HCT116 (cell line): Measurements from ENCODE around the gene UBE4A. TPM values are rescaled to one million over a fixed set of nuclear protein-coding genes. Genes with fewer than 3 reads are reported as not detected.

Experiments
- ATAC-seq: fragments of 200-7000 bp; cut with Tn5 transposase; 2 replicates; pipeline ENCODE4 v1.9.1; 2020; ENCODE audit warnings: mild to moderate bottlenecking, moderate library complexity
- BruUV-seq: library from RNA; stranded (reverse); fragments of 400-500 nt; replicated peaks from 2 replicates; lab custom pipeline; 2021; lab: Mats Ljungman, UMichigan
- CTCF ChIA-PET: fragments of 300-600 bp; sonication (Branson Sonifier 250); formaldehyde crosslinking; loops from one replicate; lab custom pipeline; 2021; ENCODE audit warnings: antibody characterized with exemption; lab: Charles Lee
- POLR2A ChIA-PET: fragments of 300-600, 350-600 bp; sonication (Branson Sonifier 250); formaldehyde crosslinking; loops from one replicate; lab custom pipeline; 2021; ENCODE audit warnings: antibody characterized with exemption; lab: Charles Lee
- RAD21 ChIA-PET, 2 experiments: fragments of 300-600 bp; sonication (Branson Sonifier 250); formaldehyde crosslinking; loops; one replicate each; lab custom pipeline; 2023; ENCODE audit warnings: low total read pairs in 2 of 2; ENCODE audit not compliant: uncharacterized antibody in 2 of 2, unreplicated experiment in 2 of 2, low non-redundant PET in 1 of 2; lab: Charles Lee
- DNase-seq: peaks from one replicate; pipeline ENCODE4 v3.0.0-alpha.2; 2010; ENCODE audit warnings: low read depth, low spot score
- H2AFZ ChIP-seq: fragments of 200-600 bp; shearing (Covaris generic), sonication (generic); 2 replicates; pipeline ENCODE4 v1.6.1; 2017; ENCODE audit warnings: low read depth, mixed run types, mixed read lengths, antibody characterized with exemption, low read length; ENCODE audit not compliant: poor library complexity, severe bottlenecking
- H3K27ac ChIP-seq: 2 replicates; pipeline ENCODE4 v1.5.1; 2012; ENCODE audit warnings: low read depth, low read length
- H3K27me3 ChIP-seq: fragments of 200-600 bp; sonication (generic); 2 replicates; pipeline ENCODE4 v1.6.1; 2016; ENCODE audit warnings: mixed run types, low read length, mixed read lengths; ENCODE audit not compliant: insufficient read depth
- H3K36me3 ChIP-seq, 2 experiments: fragments of 200-500 bp in 1 of 2; fragments of 200-600 bp in 1 of 2; sonication (Bioruptor generic) in 1 of 2; sonication (generic) in 1 of 2; 2 replicates each; pipeline versions ENCODE4 v1.5.1 to v1.6.1; 2014 to 2016; ENCODE audit warnings: low read length in 2 of 2, inconsistent platforms in 1 of 2, mixed read lengths in 1 of 2, mixed run types in 1 of 2; ENCODE audit not compliant: insufficient read depth in 2 of 2, control insufficient read depth in 1 of 2
- H3K4me1 ChIP-seq, 2 experiments: fragments of 200-600 bp in 1 of 2; sonication (generic) in 1 of 2; 2 replicates each; pipeline versions ENCODE4 v1.5.1 to v1.6.1; 2012 to 2017; ENCODE audit warnings: low read length in 2 of 2, inconsistent platforms in 1 of 2, mild to moderate bottlenecking in 1 of 2, mixed read lengths in 1 of 2, mixed run types in 1 of 2, moderate library complexity in 1 of 2; ENCODE audit not compliant: insufficient read depth in 2 of 2, control insufficient read depth in 1 of 2
- H3K4me2 ChIP-seq: fragments of 200-600 bp; sonication (generic); 2 replicates; pipeline ENCODE4 v1.6.1; 2017; ENCODE audit warnings: mixed run types, low read length, mixed read lengths
- H3K4me3 ChIP-seq, 2 experiments: fragments of 200-600 bp in 1 of 2; sonication (generic) in 1 of 2; replicated peaks in 1 of 2; 2 replicates each; pipeline ENCODE4 v1.5.1; 2011 to 2016; ENCODE audit warnings: low read length in 2 of 2, control low read depth in 1 of 2, low read depth in 1 of 2, mild to moderate bottlenecking in 1 of 2, mixed read lengths in 1 of 2, mixed run types in 1 of 2
- H3K79me2 ChIP-seq: fragments of 200-600 bp; sonication (generic); 2 replicates; pipeline ENCODE4 v1.6.1; 2017; ENCODE audit warnings: mild to moderate bottlenecking, mixed run types, low read length, moderate library complexity, mixed read lengths; ENCODE audit not compliant: insufficient read depth
- H3K9ac ChIP-seq: fragments of 200-600 bp; sonication (generic); 2 replicates; pipeline ENCODE4 v1.6.1; 2016; ENCODE audit warnings: low read length, mixed read lengths
- H3K9me2 ChIP-seq: fragments of 200-600 bp; sonication (generic), shearing (Covaris generic); 2 replicates; pipeline ENCODE4 v1.6.1; 2017; ENCODE audit warnings: mixed run types, mild to moderate bottlenecking, moderate library complexity; ENCODE audit not compliant: insufficient read depth
- H3K9me3 ChIP-seq, 2 experiments: fragments of 200-500 bp in 1 of 2; fragments of 200-600 bp in 1 of 2; sonication (Bioruptor generic) in 1 of 2; sonication (generic) in 1 of 2; 2 replicates each; pipeline ENCODE4 v1.6.1; 2014 to 2017; ENCODE audit warnings: low read length in 2 of 2, mixed read lengths in 2 of 2, inconsistent platforms in 1 of 2, low read depth in 1 of 2, mild to moderate bottlenecking in 1 of 2, mixed run types in 1 of 2, moderate library complexity in 1 of 2; ENCODE audit not compliant: control insufficient read depth in 1 of 2, insufficient read depth in 1 of 2
- H4K20me1 ChIP-seq: fragments of 200-600 bp; sonication (generic), shearing (Covaris generic); 2 replicates; pipeline ENCODE4 v1.6.1; 2017; ENCODE audit warnings: mixed run types, mild to moderate bottlenecking, moderate library complexity; ENCODE audit not compliant: insufficient read depth
- CBX3 ChIP-seq: IDR thresholded peaks from 2 replicates; pipeline ENCODE4 v1.6.1; 2012; ENCODE audit warnings: low read depth
- CEBPB ChIP-seq: IDR thresholded peaks from 2 replicates; pipeline ENCODE4 v1.6.1; 2012; ENCODE audit warnings: low read depth
- EGR1 ChIP-seq: IDR thresholded peaks from 2 replicates; pipeline ENCODE4 v1.6.1; 2012; ENCODE audit warnings: low read depth
- EZH2 ChIP-seq: fragments of 200-600 bp; sonication (generic); IDR thresholded peaks from 2 replicates; pipeline ENCODE4 v1.6.1; 2017; ENCODE audit warnings: antibody characterized with exemption, mixed run types
- EZH2phosphoT487 ChIP-seq: fragments of 200-600 bp; IDR thresholded peaks from 2 replicates; pipeline ENCODE4 v1.6.1; 2018; ENCODE audit warnings: antibody characterized with exemption, borderline replicate concordance
- FOSL1 ChIP-seq: IDR thresholded peaks from 2 replicates; pipeline ENCODE4 v1.6.1; 2012; ENCODE audit warnings: low read depth
- POLR2AphosphoS5 ChIP-seq: IDR thresholded peaks from 2 replicates; pipeline ENCODE4 v1.6.1; 2011; ENCODE audit warnings: mild to moderate bottlenecking, low read depth, low read length, moderate library complexity
- RAD21 ChIP-seq: IDR thresholded peaks from 2 replicates; pipeline ENCODE4 v1.6.1; 2012; ENCODE audit warnings: low read depth, mild to moderate bottlenecking
- SRF ChIP-seq: IDR thresholded peaks from 2 replicates; pipeline ENCODE4 v1.6.1; 2012; ENCODE audit warnings: low read depth
- TCF7L2 ChIP-seq: IDR thresholded peaks from 2 replicates; pipeline ENCODE4 v1.7.0; 2011; ENCODE audit warnings: borderline replicate concordance, inconsistent platforms; ENCODE audit not compliant: insufficient read depth, insufficient read length; ENCODE audit errors: extremely low read depth
- ZFX ChIP-seq: fragments of 450-650 bp; IDR thresholded peaks from 2 replicates; pipeline ENCODE4 v1.6.1; 2017
- ZNF274 ChIP-seq: fragments of 200-500 bp; sonication (Bioruptor generic); IDR thresholded peaks from 2 replicates; pipeline ENCODE4 v1.6.1; 2014; ENCODE audit warnings: mild to moderate bottlenecking, low read depth, low read length, inconsistent platforms
- intact Hi-C: fragments of 100-400 bp; cut with micrococcal nuclease; formaldehyde crosslinking; loops from 2 replicates; pipeline ENCODE4 v1.10.0; 2022
- total RNA-seq: library from RNA; stranded (reverse); gene quantifications from one replicate; pipeline ENCODE4 v1.2.1, GENCODE V29; 2021; ENCODE audit not compliant: unreplicated experiment
- TF ChIP-seq, protein P1 (sequence below), 3 experiments: fragments of 200-600 bp in 1 of 3; sonication (generic) in 1 of 3; IDR thresholded peaks in 2 of 3; conservative IDR thresholded peaks in 1 of 3; 2 replicates each; pipeline ENCODE4 v1.5.1; 2012 to 2017; ENCODE audit warnings: low read depth in 2 of 3, low read length in 2 of 3, antibody characterized with exemption in 1 of 3, borderline replicate concordance in 1 of 3, control low read depth in 1 of 3, mild to moderate bottlenecking in 1 of 3, mixed read lengths in 1 of 3, mixed run types in 1 of 3, moderate library complexity in 1 of 3; ENCODE audit not compliant: insufficient read depth in 1 of 3
- TF ChIP-seq, protein P2 (sequence below): IDR thresholded peaks from 2 replicates; pipeline ENCODE4 v1.6.1; 2012
- TF ChIP-seq, protein P3 (sequence below): IDR thresholded peaks from 2 replicates; pipeline ENCODE4 v1.6.1; 2011; ENCODE audit warnings: mild to moderate bottlenecking, low read length, moderate library complexity; ENCODE audit not compliant: insufficient replicate concordance; ENCODE audit errors: extremely low read depth

Gene UBE4A
- total RNA-seq, 1 experiment from 2014 or later = 49.9 TPM

- intact Hi-C loops = no loop called here
- H3K27ac ChIP-seq = no peak overlapping the region
These were observed 36.7 kb upstream of the UBE4A start for GRCh38 chr11:118322721-118323120.

More at GRCh38 chr11:118322721-118323120, 36.7 kb upstream of the UBE4A start:
- no peak overlapping the region for H3K4me3 ChIP-seq
- H3K9ac ChIP-seq = no peak overlapping the region
- no peaks in the 10 kb centered on the region for H4K20me1 ChIP-seq
- H3K9me3 ChIP-seq = no peaks in the 10 kb centered on the region
- POLR2A ChIA-PET = no interaction called here
- no TSS peak for BruUV-seq
- no peak for TF ChIP-seq POLR2AphosphoS5
- TF ChIP-seq FOSL1 = no peak
- TF ChIP-seq ZFX = no peak
- TF ChIP-seq, protein P1, sequence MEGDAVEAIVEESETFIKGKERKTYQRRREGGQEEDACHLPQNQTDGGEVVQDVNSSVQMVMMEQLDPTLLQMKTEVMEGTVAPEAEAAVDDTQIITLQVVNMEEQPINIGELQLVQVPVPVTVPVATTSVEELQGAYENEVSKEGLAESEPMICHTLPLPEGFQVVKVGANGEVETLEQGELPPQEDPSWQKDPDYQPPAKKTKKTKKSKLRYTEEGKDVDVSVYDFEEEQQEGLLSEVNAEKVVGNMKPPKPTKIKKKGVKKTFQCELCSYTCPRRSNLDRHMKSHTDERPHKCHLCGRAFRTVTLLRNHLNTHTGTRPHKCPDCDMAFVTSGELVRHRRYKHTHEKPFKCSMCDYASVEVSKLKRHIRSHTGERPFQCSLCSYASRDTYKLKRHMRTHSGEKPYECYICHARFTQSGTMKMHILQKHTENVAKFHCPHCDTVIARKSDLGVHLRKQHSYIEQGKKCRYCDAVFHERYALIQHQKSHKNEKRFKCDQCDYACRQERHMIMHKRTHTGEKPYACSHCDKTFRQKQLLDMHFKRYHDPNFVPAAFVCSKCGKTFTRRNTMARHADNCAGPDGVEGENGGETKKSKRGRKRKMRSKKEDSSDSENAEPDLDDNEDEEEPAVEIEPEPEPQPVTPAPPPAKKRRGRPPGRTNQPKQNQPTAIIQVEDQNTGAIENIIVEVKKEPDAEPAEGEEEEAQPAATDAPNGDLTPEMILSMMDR (IDR thresholded peaks at IDR 0.05 in 2 of 3, conservative IDR thresholded peaks at IDR 0.05 in 1 of 3; ENCODE audit: borderline replicate concordance in 1 of 3, insufficient read depth in 1 of 3, low read depth in 2 of 3, low read length in 2 of 3) = no peak
- TF ChIP-seq, protein P2, sequence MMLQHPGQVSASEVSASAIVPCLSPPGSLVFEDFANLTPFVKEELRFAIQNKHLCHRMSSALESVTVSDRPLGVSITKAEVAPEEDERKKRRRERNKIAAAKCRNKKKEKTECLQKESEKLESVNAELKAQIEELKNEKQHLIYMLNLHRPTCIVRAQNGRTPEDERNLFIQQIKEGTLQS = no peak
- TF ChIP-seq CEBPB = no peak
- no peak for TF ChIP-seq EZH2phosphoT487
- no peak for TF ChIP-seq RAD21
- TF ChIP-seq TCF7L2 = no peak
- TF ChIP-seq, protein P3, sequence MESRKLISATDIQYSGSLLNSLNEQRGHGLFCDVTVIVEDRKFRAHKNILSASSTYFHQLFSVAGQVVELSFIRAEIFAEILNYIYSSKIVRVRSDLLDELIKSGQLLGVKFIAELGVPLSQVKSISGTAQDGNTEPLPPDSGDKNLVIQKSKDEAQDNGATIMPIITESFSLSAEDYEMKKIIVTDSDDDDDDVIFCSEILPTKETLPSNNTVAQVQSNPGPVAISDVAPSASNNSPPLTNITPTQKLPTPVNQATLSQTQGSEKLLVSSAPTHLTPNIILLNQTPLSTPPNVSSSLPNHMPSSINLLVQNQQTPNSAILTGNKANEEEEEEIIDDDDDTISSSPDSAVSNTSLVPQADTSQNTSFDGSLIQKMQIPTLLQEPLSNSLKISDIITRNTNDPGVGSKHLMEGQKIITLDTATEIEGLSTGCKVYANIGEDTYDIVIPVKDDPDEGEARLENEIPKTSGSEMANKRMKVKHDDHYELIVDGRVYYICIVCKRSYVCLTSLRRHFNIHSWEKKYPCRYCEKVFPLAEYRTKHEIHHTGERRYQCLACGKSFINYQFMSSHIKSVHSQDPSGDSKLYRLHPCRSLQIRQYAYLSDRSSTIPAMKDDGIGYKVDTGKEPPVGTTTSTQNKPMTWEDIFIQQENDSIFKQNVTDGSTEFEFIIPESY = no peak
- no peak for TF ChIP-seq SRF
- no peak for TF ChIP-seq EGR1
- TF ChIP-seq EZH2 = no peak
- TF ChIP-seq CBX3 = no peak
- TF ChIP-seq ZNF274 = no peak
- TF ChIP-seq, all 23 proteins: peak for 0
- H3K4me1 ChIP-seq = peaks cover 0 to 6% of the 10 kb centered on the region in 2 experiments; a peak in 2 of 4 replicates
- 0 out of 2 replicates have a peak, but pooled peaks cover 2% of the 10 kb centered on the region for H3K9me2 ChIP-seq
- no peak overlapping the region for H2AFZ ChIP-seq
- RAD21 ChIA-PET = no interaction called here
- H3K27me3 ChIP-seq = no peaks in the 10 kb centered on the region
- DNase-seq (no peak), ATAC-seq (no peak)
- H3K79me2 ChIP-seq = no peaks in the 10 kb centered on the region
- H3K36me3 ChIP-seq = no peaks in the 10 kb centered on the region
- H3K4me2 ChIP-seq = no peak overlapping the region
- CTCF ChIA-PET = interaction anchor here (1.9 kb wide), 1 partner anchor 27 kb away, joined by 4 read pairs; no protein-coding TSS in a partner anchor
